ENCODE data around the gene ACBD7.

Gene ACBD7

DNA sequence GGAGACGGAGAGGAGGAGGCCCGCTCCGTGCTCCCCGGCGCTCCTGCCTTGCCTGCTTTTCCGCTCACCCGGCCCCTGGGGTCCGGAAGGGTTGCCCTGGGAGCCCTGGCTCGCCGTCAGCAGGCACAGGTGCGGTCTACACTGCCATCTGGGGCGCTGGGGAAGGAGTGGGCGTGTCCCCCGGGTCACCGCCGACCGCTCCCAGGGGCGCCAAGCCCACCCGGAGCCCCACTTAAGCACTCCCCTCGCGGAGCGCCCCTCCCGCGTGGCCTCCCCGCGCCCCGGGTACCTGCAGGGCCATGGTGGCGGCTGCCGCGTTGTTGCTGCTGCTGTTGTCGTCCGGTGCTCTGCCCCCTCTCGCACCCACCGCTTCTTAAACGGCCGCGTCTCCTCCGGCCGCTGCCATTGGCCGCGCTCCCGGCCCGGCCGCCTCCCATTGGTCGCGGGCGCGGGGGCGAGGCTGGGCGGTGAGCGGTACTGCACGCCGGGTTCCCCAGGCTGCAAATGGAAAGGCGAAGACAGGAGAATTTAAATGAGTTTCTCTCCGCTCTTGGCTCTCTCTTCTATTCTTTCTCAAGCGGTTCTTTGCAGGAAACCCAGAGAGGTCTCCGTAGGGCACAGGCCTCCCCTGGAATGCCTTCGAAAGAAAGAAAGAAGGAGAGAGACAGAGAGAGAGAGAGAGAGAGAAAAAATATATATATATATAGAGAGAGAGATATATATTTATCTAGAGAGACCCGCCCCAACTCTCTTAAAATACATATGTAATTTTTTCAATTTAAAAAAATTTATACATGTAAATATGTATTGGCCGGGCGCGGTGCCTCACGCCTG, at the start of gene ACBD7:
ACBD7 (minus strand) TSS at position 349 of the 834 bp plus-strand sequence; CDS start at position 301, 48 bp downstream.
- peak; percentile 98 for DNase-seq (ENCODE audit: low spot score)

DNA sequence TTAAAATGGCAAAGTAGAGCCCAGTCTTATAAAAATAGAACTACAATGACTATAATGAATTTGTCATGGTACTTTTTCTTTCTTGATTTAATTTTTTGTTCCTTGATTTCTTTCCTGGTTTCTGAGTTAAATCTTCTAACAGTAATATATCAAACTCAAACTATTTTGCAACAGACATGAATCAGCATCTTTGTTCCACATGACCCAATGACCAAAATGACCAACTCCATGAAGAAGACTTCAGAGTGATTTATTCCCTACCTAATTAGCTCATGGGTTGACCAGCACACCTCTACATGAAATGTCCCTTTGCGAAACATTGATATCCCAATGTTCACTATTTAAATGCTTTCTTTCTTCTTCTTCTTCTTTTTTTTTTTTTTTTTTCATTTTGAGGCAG, 49.1 kb upstream of the ACBD7 start:
- DNase-seq (ENCODE audit: low spot score): no peak

DNA sequence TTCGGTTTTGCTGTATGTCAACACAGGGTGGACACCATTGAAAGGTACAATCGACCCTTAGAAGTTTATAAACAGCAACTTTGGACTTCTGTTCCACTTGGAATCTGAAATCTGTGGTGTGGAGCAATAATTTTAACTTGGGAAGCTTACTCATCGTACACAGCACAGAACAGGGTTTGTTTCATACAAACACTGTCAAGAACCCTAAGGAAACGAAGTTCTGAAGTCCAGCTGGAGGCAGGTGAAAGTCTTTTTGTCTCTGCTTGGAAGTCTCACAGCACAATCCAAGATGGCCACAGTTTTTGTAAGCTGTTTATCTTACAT, 48.4 kb upstream of the ACBD7 start:
- no peak for DNase-seq (ENCODE audit: low spot score)

DNA sequence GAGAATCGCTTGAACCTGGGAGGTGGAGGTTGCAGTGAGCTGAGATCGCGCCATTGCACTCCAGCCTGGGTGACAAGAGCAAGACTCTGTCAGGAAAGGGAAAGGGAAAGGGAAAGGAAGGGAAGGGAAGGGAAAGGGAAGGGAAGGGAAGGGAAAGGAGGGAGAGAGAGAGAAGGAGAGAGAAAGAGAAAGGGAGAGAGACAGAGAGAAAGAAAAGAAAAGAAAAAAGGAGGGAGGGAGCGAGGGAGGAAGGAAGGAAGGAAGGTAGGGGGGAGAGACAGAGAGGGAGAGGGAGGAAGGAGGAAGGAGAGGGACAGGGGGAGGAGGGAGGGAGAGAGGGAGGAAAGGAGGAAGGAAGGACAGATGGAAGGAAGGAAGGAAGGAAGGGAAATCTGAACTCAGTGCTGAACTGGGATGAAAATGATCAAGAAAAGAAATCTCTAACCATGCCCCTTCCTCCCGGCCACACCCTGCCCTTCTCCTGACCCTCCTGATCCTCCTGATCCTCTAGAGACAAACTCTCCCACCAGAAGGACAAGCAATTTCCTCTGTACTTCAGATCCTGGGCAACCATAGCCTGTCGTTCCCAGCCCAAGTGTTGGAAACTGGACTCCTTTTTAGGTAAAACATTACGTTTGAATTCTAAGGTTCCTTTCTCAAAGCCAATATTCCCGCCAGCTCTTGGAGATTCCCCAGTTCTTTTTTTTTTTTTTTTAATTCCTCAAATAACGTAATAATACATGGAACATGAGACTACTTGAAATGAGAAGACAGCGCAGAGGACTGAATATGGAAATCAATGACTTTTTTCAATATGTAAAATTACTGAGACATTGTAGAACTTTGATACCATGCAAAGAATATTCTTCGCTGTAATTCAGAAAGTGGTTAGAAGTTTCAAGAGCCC, 47.8 kb upstream of the ACBD7 start:
- no peak for DNase-seq (ENCODE audit: low spot score)

DNA sequence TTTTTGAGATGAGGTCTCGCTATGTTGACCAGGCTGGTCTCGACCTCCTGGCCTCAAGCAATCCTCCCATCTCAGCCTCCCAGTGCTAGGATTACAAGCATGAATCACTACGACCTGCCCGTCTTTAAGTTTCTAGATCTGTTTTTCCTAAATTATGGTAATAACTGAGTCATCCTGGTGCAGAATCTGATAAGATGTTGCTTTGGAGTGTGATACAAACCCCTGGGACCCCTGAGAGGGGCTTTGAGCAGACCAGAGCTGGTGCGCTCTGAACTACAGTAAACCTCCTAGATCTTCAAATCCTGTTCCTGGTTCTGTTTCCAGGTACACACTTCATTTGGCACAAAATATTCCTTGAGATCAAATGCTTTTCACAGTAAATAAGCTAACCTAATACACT, 42.8 kb upstream of the ACBD7 start:
- no peak for DNase-seq (ENCODE audit: low spot score)

DNA sequence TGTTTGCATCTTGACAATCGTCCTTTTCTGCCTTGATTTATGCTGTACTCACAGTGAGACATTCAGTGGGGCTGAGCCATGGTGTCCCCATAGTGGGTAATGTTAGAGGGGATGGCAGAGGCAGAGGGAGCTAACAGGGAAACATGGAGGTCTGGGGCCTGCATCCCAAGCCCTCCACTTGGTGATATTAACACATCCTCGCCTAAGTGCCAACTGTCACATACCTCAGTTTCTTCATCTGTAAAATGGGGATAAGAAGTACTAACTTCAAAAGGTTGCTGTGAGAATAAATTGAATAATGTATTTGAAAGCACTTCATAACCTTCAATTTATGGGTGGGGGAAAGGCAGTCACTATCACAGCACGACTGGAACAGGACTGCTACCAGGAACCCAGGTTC, 36.3 kb upstream of the ACBD7 start:
- DNase-seq (ENCODE audit: low spot score): no peak

DNA sequence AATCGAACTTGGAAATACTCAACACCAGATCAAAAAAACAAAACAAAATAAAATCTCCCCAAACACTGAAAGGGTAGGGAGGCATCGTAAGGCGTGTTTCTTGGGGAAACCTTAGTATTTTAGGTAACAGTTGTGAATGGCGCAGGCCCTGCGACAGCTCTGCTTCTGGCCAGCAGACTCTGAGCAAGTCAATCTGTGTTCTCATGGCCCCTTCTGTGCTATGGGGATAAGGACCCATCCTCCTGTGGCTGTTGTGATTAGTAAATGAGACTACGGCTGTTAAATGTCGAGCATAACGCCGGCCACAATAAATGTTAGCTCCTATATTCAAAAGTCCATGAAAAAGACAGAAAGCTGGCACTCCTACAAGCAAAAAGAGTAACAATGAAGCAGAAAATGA, 35.6 kb upstream of the ACBD7 start:
- DNase-seq (ENCODE audit: low spot score): no peak

DNA sequence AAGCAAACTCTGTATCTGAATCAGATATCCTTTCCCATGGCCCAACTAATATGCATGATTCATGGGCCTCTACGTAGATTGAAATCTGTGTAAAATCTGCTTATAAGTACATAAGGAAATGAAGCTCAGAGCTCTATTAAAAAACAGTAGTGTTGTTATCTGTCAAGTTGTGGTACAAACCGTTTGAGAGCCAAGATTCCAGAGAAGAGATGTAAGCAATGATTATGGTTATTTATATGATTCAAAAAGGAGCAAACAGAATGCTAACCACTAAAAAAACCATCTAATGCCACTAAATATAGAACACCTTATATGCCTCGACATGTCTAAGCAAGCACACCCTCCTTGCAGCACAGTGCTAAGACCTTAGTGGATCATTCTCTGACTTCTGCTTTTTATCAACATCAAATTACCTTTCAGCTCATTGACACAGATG, 35.2 kb upstream of the ACBD7 start:
- no peak for DNase-seq (ENCODE audit: low spot score)

DNA sequence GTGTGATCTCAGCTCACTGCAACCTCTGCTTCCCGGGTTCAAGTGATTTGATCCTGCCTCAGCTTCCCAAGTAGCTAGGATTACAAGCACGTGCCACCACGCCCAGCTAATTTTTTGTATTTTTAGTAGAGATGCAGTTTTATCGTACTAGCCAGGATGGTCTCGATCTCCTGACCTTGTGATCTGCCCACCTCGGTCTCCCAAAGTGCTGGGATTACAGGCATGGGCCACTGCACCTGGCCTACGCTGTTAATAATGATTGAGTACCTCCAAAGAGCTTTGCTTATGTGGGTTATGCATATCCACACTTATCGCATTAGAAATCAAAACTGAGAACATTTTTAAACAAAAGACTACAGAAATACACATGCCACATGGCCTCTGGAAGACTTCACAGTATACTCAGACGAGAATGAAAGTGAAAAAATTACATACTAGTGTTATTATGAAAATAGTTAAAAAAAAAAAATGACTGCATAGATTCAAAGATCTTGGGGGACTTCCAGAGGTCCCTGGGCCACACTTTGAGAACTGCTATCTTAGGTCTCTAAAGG, 34.0 kb upstream of the ACBD7 start:
- no peak for DNase-seq (ENCODE audit: low spot score)

DNA sequence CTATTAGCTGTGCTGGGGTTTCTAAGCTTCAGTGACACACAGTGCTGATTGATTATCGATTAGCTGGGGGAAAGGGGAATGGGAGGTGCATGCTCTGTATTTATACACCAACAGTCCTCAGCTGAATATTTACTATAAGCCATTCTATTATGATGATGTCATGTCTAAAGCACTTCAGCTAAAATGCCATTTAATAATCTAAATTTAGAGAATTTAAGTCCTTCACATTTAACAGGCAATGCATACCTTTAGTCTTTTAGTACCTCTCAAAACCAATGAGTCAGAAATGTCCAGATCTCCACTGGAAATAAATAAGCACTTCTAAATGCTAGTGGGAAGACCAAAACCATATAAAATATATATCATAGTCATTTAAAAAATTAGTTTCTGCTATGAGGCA, 33.1 kb upstream of the ACBD7 start:
- DNase-seq (ENCODE audit: low spot score): no peak

DNA sequence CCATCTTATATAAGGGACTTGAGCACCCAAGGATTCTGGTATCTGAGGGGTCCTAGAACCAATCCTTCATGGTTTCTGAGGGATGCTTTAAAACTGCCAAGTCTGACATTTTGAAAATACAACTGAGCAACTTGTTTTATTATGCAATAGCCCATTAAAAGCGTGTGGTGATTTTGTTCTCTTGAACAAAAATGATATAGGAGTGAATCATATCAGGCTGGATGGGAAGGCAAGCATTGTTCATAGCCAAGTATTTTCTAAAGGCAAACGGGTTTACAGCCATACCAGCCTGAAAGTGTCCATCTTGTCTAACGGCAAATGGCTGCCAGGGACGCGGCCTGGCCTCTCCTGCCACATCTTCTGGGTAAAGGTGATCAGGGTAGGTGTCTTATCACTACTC, 31.9 kb upstream of the ACBD7 start:
- DNase-seq (ENCODE audit: low spot score): no peak

DNA sequence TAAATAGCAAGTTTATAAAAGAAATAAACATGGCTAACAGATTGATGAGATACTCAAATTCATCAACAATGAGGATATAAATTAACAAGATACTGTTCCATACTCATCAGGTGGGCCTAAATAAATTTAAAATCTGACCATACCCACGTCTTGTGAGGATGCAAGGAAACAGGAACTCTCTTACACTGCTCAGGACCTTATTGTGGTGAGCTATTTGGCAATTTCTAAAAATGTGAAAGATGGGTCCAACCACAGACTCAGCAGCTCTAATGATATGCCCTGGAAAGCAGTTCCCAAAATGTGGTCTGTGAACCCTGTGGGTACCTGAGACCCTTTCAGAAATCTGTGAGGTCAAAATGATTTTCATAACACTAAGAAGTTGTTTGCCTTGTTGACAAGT, 30.0 kb upstream of the ACBD7 start:
- no peak for DNase-seq (ENCODE audit: low spot score)

DNA sequence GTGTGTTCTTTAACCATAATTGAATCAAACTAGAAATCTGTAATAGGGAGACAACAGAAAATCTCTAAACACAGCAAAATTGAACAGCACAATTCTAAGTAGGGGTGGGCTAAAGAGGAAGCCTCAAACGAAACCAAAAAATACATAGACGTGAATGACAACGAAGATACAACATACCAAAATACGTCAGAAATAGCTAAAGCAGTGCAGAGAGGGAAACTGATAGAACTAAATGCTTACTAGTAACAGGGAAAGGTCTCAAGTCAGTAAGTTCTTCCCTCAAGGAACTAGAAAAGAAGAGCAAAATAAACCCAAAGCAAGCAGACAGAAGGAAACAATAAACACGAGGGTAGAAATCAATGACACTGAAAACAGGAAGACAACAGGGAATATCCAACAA, 27.6 kb upstream of the ACBD7 start:
- no peak for DNase-seq (ENCODE audit: low spot score)

DNA sequence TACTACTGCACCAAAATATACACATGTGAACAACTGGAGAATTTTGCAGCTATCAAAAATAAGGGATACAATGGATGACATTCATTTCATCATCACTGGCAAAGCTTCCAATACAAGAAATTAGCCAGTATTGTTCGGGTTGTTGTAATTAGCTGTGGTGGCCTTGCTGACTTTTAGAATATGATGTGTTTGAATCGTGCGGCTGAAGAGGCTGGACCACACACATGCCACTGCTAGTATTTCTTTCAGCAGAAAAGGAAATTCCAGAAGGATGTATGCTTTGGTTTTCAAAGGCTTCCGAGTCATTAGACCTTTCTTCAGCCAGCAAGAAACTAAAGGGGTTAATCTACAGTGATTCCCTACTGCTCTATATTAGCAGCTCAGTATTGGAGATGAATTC, 25.2 kb upstream of the ACBD7 start:
- DNase-seq (ENCODE audit: low spot score): no peak

DNA sequence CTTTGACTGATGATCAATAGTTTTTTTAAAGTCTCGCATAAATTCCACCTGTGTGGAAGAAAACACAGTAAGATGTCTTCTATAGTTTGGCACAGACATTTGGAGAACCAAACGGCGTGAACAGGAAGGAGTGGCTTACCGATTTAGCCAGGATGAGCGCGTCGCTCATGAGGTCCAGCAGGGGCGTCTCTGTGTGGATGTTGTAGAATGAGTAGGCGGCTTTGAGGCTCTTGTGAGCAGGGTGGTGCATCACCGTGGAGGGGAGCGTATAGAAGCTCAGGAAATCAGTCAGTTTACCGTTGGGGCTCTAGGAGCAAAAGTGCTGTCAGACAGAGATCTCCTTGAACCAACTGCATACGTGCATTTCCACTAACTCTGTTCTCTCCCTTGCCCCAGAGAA, 24.1 kb upstream of the ACBD7 start:
- no peak for DNase-seq (ENCODE audit: low spot score)

DNA sequence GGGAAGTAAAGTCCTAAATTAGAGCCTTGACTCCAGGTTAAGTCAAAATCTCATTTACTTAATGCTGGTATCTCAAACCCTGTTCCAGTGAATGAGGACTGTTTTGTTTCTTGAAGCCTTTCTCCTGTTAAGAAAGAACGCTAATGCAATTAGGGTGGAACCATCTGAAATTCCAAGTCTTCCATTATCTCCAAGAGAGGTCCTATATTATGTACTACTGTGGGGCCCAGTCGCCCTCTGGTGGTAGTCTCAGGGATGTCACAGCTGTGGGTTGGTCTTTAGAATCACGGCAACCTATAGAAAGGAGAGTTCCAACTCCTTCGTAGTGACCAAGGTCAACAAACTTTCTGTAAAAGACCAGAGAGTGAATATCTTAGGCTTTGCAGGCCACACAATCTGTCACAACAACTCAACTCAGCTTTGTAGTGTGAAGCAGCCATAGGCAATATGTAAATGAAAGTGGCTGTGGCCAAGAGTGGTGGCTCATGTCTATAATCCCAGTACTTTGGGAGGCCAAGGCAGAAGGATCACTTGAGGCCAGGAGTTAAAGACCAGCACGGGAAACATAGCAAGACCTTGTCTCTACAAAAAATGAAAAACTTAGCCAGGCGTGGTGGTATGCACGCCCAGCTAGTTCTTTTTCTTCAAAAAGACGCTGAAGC, 17.9 kb upstream of the ACBD7 start:
- DNase-seq (ENCODE audit: low spot score): peak; percentile 59

DNA sequence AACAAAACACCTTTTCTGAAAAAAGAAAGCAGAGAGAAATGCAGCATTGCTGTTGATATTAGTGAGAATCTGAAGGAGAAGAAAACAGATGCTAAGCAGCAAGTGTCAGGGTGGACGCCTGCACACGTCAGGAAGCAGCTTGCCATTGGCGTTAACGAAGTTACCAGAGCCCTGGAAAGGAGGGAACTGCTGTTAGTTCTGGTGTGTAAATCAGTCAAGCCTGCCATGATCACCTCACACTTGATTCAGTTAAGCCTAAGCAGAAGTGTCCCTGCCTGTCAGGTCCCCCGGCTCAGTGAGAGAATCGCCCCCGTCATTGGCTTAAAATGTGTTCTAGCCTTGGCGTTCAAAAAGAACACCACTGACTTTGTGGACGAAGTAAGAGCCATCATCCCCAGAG, 14.9 kb upstream of the ACBD7 start:
- no peak for DNase-seq (ENCODE audit: low spot score)

DNA sequence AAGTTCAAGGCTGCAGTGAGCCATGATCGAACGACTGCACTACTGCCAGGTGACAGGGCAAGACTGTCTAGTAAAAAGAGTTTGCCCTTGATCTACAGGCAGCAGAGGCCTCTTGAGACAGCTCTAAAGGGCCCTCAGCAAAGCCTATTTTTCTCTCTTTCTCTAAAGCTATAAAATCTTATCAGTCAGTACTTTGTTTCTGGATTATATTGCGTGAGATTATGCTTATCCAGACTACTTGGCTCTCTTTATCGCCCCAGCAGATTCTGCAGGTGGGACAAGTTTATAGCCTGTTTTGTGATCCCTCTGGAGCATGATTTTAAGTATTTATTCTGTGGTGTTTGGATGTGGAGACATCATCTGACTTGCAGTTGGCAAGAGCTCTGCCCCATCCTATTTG, 11.3 kb upstream of the ACBD7 start:
- DNase-seq (ENCODE audit: low spot score): no peak

DNA sequence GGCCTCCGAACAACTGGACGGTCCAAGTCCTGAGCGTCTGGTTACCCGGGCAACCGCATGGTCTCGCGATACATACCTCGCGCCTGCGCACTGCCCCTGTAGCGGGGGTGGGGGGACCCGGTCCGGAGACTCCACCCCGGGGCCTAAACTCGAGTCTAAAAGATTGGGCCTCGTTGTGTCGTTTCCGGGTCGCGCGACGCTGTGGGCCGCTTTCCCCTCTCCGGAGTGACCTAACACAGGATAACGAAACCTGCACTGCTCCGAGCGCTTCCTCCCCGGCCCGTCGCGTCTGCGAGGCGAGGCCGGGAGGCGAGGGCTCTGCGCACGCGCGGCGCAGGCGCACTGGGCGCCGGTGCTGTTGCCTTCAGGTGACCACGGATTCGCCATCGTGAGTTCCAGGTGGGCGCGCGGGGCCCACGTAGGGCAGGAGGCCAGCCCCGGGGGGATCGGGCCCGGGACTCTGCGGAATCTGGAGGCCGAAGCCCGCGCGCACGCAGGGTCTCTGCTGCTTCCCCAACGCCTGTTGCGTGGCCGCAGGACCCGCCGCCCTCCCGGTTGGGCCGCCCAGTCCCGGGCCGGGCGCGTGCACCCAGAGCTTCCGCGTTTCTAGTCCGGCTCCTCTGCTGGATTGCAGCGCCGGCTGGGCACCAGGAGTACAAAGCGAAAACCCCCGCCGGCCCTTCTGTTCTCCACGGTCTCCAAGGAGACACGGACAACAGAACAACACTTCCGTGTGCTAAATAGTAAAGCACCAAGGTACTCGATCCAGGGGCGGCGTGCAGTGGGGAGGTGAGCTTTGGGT, 8.6 kb upstream of the ACBD7 start, which contains the start of gene RPP38:
RPP38 (plus strand) TSS at position 345 of the 802 bp plus-strand sequence. CDS start 5,960 bp downstream, outside the sequence.
- peak; percentile 95 for DNase-seq (ENCODE audit: low spot score)

DNA sequence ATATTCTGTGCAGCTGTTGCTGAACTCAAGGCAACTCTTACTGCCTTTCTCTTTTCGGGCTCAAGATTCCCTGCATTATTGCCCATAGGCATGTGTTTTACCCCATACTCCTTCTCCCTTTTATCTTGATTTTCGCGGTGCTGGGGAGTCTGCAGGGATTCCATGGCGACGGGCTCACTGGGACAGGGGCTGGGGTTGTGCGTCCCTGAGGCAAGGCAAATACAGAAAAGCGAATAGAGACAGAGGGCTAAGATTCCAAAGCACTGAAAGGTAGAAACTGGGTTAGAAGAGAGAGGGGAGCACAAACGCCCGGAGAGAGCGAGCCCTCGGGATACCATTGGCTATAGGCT, 8.1 kb upstream of the ACBD7 start:
- DNase-seq (ENCODE audit: low spot score): no peak

DNA sequence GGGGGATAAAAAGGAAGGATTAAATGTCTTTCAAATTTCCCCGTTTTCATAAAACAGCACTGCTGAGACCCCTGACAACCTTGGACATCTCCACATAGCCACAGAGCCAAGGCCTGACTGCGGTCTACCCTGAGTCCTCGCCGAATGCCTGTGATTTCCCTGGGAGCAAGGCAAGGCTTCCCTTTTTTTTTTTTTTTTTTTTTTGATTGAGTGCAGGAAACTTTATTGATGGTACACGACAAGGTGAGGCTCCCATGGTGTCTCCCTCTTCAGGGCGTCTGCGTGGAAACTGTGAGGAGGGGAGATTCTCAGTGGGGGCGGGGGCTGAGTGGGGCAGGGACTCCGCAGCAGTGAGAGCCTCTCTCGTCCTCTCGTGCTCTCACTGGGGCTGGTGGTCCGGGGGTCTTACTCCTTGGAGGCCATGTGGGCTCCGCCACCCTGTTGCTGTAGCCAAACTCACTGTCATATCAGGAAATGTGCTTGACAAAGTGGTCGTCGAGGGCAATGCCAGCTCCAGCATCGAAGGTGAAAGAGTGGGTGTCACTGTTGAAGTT, 4.4 kb upstream of the ACBD7 start:
- DNase-seq (ENCODE audit: low spot score): no peak

Data from germinal center (tissue), 1 donor.